NCI-H524 (cell line): ENCODE measurements around the gene ARHGEF28.

ENCODE experiments used
- DNase-seq, 2 experiments: peaks; one replicate each; lab custom pipeline; 2025; lab: John Stamatoyannopoulos, UW

Gene ARHGEF28

DNA sequence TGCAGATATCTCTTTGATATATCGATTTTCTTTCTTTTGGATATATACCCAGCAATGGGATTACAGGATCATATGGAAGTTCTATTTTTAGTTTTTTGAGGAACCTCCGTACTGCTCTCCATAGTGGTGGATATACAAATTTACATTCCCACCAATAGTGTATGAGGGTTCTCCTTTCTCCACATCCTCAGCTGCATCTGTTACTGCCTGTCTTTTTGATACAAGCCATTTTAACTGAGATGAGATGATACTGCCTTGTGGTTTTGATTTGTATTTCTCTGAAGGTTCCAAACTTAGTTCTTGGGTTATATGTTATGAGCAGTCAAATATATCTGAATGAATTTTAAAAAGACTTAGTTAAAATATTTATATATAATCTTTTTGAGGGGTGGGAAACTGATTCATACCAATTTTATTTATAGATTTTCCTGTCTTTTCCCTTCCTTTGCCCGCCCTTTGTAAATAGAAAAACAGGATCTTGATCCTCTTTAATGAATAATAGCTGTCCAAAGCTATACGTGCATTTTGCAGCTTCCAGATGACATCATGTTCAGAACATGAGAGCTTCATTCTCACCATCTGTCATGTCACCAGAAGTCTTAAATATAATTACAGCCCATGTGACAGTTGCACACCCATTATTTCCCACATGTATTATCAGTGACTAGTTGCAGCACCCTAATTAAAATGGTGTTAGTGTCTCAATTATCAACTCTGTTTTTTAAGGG is 6.2 kb upstream of the ARHGEF28 start:
- peak; percentile 78 to 94 for DNase-seq

- no peak for DNase-seq
Observed at GRCh38 chr5:73620334-73620687, 5.7 kb upstream of the ARHGEF28 start.

- DNase-seq = no peak
Observed at GRCh38 chr5:73623060-73623459, 2.9 kb upstream of the ARHGEF28 start.

DNA sequence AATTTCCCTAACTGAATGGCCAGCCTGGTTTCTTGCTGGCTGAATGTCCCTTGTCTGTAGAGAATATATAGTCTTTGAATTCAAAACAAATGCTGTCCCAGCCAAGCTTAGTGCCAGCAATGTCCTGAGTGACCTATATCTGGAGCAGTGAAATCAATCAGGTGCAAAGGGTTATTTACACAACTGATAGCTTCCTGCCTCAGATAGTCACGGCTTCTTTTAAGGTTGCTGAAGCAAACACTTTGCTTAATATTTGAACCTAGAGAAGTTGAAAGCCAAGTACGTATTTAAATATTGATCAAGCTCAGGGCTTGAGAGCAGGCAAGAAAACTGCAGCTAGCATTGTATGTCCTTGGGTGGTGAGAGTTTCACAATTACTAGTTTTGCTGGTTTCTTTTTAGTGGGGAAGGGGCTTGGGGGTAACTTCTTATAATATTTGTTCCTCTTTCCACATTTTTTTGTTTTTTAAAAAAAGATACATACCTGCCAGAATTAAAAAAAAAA is 2.0 kb upstream of the ARHGEF28 start:
- DNase-seq = no peak

- DNase-seq = no peak
Observed at GRCh38 chr5:73624888-73625287, 1.1 kb upstream of the ARHGEF28 start.

DNA sequence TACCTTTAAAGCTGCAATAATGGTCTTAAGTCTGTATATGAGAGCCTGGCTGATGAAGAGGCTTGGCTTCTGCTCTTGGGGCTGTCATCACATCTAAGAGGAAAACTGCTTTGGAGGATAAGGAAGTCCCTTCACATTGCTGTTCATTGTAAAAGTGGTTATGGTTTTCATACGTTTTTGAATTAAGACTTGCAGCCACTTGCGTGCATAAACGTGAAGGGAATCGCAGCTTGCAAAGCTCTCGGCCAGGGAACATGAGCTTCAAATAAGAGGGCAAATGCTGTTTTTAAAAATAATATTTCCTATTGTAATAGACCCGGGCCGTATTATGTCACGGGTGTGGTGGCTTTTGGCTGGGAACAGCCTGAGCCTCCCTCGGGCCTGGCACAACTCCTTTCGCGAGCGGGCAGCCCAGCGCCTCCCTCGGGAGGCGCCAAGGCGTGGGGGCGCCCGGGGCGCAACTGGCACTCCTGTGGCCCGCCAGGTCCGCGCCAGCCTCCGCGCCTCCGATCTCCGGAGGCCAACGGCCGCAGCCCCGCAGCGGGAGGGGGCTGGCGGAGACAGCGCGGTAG is 538 bp upstream of the ARHGEF28 start:
- peak in 1 of 2 experiments; percentile 46 for DNase-seq

DNA sequence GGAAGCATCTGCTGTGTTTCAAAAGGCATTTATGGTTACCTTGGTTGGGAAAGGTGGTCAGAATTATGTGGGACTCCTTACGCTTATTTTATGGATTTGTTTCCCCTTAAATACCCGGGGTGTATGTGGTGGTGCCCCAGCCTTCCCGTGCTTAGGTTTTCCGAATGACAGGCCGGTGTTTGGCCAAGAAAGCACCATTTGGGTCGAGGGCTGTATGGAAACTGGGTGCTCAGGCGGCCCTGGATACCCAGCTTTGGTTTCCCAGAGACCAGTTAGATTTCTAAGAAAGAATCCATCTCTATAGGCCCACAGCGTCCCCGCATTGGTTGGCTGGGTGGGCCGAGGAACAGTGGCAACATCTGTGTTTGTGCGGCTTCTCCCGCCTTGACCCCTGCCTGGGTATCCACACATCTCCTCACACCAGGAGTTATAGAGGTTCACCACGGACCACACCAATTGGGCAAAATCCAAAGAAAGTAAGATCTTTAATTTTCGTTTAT is 868 bp downstream of the ARHGEF28 start:
- DNase-seq = no peak

DNA sequence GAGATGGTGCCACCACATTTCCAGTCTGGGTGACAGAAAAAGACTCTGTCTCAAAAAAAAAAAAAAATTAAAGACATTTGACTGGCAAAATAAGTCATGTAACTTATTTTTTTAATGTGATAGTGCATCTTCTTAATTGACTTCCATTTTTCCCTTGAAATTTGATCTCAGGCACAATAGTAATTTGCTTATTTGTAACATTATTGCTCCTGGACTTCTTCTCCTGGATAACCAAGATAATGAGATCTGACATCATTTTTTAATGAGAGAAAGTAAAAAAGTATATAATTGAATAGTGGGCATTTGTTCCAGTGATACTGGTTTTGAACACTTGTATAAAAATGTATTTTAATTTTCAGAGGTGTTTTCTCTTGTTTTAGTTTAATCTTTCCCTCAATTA is 3.5 kb downstream of the ARHGEF28 start:
- no peak for DNase-seq

GRCh38 chr5:73630765-73631164 is 4.8 kb downstream of the ARHGEF28 start:
- DNase-seq = peak in 1 of 2 experiments; percentile 38

DNA sequence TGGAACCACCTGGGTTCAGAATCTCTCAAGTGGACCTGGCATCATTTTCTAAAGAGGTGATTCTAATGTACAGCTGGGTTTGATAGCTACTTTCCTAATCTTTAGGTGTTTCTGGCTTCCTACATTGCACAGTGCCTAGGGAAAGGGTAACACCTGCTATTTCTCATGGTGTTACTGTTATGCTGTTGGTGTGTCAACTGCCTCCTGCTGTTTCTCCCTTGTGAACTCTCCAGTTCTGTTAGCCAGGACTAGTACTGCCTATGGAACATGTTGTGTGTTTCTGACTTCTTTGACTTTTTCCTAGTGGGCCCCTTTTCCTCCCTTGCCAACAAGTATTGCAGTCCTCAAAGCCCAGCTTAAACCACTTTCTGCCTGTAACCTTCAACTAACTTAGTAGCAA is 5.5 kb downstream of the ARHGEF28 start:
- DNase-seq = peak in 1 of 2 experiments; percentile 10

- DNase-seq = no peak
Observed at GRCh38 chr5:73633060-73633459, 7.1 kb downstream of the ARHGEF28 start.

- no peak for DNase-seq
Observed at GRCh38 chr5:73636408-73636807, 10.4 kb downstream of the ARHGEF28 start.

DNA sequence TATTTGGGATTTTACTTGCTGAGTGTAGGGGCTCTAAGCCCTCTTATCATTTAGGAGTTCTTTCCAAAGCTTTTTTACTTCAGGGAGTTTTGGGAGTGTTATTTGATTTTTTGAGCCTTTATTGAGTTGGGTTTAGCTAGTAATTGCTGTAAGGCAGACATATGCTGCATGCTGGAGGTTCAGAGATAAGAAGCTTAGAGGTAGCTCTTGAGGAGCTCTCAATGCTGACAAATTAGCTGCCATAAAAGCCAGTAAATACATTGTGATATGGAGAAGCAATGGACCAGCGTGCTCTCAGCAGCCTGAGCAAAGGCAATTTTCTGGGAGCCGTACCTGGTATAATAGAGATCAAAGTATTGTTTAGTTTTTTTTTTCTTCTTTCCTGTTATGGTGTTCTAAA is 11.6 kb downstream of the ARHGEF28 start:
- DNase-seq = peak; percentile 49 to 91

DNA sequence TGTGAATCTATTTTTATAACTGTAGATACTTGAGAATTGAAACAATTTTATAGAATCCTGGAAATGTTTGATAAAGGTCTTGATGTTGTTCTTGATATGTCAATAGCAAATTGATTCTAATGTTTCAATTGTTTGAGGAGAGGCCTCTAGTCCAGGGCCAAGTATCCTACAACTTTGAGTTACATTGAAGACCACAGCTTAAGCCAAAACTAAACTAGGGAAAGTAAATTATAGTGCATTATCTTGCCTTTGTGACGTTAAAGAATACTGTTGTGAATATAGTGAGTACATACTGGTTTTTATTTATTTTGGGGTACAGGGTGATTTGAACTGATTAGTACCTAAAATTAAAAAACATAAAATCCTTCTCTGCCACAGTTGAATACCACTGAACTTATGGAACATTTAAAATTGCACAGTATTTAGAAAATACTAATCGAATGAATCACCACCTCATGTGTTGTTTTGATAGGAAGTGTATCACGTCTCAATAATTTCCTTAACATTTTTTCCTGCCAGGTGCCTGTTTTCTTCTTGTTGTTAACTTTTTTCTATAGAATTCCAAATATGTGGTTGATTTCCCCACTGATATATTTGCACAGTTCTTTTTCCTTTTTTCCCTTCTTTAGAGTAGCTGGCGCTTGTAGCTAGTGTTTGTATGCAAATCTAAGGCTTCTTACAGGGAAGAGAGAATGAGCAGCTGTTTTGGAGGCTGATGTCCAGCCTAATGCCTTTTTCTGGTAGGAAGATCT is 12.5 kb downstream of the ARHGEF28 start:
- peak in 1 of 2 experiments; percentile 35 for DNase-seq

DNA sequence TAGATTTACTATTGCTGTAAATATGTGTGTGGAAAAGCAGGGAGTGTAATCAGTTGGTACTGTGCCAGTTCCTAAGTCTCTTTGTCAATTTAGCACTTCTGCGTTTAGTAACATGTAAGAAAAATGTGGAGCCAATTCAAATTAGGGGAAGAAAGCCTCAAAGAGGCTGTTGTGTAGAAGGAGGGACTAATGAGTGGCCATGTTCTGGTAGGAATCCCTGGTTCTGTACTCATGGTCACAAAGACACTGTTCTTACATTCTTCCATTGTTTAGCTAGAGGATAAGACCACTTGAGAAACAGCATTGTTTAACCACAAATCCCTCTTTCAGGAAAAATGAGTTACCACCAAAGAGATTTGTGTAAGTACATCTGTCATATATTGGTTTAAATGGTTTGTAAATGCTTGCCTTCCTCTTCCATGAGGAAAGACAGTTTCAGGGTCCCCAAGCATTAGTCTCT is 14.9 kb downstream of the ARHGEF28 start:
- peak in 1 of 2 experiments; percentile 71 for DNase-seq

DNA sequence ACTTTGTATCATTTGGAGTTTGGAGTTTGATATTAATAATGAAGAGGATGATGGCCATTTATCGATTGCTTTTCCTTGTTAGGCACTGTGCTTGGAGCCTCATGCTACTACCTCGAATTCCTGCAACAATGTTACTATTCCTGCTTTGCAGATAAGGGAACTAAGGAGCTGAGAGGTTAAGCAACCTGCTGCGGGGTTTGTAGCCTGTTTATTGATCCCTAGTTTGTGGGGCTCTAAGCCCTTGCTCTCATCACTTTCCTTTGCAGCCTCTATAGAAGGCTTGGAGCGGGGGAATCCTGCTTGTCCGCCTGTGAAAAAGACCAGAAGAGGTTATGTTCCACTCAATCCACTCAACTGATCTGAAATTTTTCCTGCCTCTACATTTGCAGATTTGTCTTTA is 15.8 kb downstream of the ARHGEF28 start:
- DNase-seq = no peak

DNA sequence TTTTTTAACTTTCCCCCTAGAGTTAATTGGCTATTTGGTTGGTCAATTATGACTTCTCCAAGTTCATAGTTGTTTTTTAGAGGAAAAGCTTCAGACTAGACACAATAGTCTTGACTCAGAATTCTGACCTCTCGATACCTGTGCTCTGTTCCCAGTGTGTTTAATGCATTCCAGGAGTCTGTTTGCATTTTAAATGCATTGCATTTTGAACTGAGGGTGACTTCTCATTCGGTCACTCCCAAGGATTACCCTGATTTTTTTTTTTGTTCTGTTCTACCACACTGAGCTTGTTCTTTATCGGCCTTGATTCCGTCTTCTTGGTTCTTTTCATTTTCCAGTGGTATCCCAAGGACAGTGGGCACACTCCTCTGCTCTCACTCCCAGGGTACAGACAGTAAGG is 16.3 kb downstream of the ARHGEF28 start:
- no peak for DNase-seq

DNA sequence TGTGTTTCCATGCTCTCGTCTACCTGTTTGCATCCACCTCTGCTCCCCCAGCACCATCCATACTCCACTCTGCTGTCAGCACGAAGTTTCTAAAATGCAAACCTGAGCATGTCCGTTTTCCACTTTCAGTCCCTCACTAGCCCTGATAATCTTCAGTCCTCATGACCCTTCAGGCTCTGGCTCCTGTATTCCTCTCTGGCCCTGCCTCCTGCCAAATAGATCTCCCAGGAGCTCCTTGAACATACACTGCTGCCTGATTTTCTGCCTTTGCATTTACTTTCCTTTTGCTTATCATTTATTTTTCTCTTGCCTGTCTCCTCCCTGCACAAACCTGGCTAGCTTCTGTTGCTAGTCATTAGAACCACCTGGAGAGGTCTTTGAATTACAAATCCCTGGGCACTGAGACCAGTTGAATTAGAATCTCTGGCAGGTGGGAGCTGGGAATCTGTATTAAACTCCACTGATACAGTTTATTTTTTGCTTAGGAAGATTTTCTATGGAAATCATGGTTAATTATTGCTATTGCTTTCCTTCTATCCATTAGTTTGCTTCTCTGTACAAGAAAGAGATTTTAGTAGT is 18.5 kb downstream of the ARHGEF28 start:
- peak in 1 of 2 experiments; percentile 51 for DNase-seq

- DNase-seq = no peak
Observed at GRCh38 chr5:73647721-73648120, 21.7 kb downstream of the ARHGEF28 start.

DNA sequence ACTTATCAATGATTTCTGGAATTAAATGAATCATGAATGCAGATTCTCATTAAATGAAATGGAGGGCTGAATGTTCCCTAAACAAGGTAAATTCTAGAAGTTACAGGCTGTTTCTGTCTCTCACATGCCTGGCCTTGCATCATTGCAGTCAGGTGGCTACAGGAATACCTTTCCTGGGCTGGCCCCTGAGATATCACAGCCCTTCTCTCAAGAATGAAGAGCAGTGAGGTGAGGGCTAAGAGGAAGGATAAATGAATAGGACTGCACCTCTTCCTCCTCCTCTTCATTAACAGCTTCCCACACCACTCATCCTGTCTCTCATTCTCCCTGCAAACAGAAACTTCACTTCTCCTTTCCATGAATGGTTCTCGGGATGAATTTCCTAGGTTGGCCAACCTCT is 22.5 kb downstream of the ARHGEF28 start:
- DNase-seq = no peak

DNA sequence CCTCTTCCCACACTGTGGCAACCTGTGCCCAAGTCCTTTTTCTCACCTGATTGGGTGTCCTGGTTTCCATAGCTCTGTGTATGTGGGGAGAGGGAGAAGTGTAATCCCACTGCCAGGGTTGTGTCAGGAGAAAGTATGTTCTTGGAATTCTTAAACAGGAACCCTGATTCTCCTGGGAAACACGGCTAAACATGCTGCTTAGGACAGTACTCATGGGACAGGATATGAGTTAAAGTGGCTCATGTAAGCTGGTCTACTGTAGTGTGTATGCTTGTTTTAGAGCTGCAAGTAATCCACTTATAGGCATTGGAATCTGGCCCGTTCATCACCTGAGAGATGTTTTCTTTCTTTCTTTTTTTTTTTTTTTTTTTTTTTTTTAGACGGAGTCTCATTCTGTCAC is 23.9 kb downstream of the ARHGEF28 start:
- no peak for DNase-seq

GRCh38 chr5:73652391-73652790 is 26.4 kb downstream of the ARHGEF28 start:
- no peak for DNase-seq
